GM21447 (cell line): ENCODE data around the gene RAP1A.
A peak's percentile ranks its signal among the peaks of the same experiment; 100 is the strongest.
"Not testable (repeated sequence)": the region's sequence is repeated elsewhere in the genome, so short reads cannot be mapped to it uniquely, and the experiment has no call there.

Experiments used
- ATAC-seq: cut with Tn5 transposase; IDR thresholded peaks from one replicate; pipeline ENCODE4 v1.9.1; 2021; ENCODE audit not compliant: unreplicated experiment

The RAP1A gene

DNA sequence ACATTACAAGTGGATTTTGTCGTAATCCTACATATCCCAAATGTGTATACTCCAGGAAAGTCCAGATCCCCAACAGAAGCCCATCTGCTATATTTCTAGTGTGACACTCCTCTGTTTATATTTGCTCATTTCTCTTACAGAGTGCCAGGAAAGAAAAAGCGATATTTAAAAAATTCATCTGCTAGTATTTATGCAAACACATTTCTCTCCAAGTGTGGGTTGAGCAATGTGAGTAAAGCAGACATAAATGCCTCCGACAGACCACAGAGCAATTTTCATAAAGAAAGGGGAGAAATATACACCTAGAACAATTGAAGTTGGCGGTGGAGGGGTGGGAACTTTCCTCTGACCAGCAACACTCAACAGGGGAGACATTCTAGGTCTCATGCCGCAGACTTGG lies 22.2 kb upstream of the RAP1A start:
- ATAC-seq, result no peak

DNA sequence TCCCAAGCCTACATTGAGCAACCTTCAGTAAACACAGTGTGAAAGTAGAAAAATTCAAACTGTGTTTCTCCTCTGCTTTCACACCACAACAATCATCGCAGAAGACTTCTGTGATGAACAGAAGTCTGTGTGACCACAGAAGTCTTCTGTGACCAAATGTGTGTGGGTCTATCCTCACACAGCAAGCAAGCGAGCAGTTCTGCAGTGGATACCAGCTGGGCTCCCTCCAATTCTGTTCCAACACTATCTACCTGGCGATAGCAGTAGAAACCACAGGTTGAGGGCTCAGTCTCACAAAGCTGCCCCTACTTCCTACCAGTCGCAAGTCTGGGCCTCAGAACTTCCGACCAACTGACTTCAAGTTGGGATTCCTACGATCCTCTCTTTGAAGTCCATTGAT lies 21.0 kb upstream of the RAP1A start:
- ATAC-seq, result no peak

GRCh38 chr1:111599781-111600693 lies 19.6 kb upstream of the RAP1A start:
- peak; percentile 3 for ATAC-seq

- ATAC-seq, result peak; percentile 66
Measured at GRCh38 chr1:111600886-111601386, 18.7 kb upstream of the RAP1A start.

GRCh38 chr1:111602302-111602701 lies 17.3 kb upstream of the RAP1A start:
- ATAC-seq, result no peak

- no peak for ATAC-seq
Measured at GRCh38 chr1:111602974-111603373, 16.6 kb upstream of the RAP1A start.

GRCh38 chr1:111603979-111604378 lies 15.6 kb upstream of the RAP1A start:
- ATAC-seq, result peak; percentile 27

- ATAC-seq, result no peak
Measured at GRCh38 chr1:111604931-111605330, 14.7 kb upstream of the RAP1A start.

DNA sequence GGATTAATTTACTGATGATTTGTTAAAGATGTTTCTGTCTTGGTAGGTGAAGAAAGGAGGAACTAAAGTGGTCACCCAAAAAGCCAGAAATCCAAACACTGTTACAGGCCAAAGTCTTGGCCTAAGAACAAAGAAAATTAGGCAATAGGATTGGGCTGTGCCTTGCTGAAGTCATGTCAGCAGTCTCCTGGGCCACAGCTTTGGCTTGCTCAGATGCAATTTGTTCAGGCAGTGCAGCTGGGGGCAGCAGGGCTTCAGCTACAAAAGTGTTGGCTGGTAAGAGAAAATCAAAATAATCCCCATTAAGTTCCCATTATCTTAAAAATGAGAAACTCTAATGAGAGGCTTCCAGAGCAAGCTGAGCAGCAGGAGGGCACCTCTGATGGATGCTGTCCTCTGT lies 14.0 kb upstream of the RAP1A start:
- ATAC-seq, result no peak

GRCh38 chr1:111606457-111607215 lies 13.0 kb upstream of the RAP1A start:
- ATAC-seq, result not testable (repeated sequence)

GRCh38 chr1:111608528-111608927 lies 11.1 kb upstream of the RAP1A start:
- not testable (repeated sequence) for ATAC-seq

GRCh38 chr1:111611986-111612385 lies 7.6 kb upstream of the RAP1A start:
- no peak for ATAC-seq

GRCh38 chr1:111615870-111616715 lies 3.5 kb upstream of the RAP1A start:
- peak; percentile 62 for ATAC-seq

GRCh38 chr1:111618081-111618480 lies 1.5 kb upstream of the RAP1A start:
- no peak for ATAC-seq

- ATAC-seq, result peak; percentile 2
Measured at GRCh38 chr1:111618961-111619634, 491 bp upstream of the RAP1A start.

GRCh38 chr1:111620441-111620971 lies 917 bp downstream of the RAP1A start:
- no peak for ATAC-seq

- ATAC-seq, result no peak
Measured at GRCh38 chr1:111621050-111621449, 1.5 kb downstream of the RAP1A start.

GRCh38 chr1:111622166-111622565 lies 2.6 kb downstream of the RAP1A start:
- no peak for ATAC-seq

DNA sequence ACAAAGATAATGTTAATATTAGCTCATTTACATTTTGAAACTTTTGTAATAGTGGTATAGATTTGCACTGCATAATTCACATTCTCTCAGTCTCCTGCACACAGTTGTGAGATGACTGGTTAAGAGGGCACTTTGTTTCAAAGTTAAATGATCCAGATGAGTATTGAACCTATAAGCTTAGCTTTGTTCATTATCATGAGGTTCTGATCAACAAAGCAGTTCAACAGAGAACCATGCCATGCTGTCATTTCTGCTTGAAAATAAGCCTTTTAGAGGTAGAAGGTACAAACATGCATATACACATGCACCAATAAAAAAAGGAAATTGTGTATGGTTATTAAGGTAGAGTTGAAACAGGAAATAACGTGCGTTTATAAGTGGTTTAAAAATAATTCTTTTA lies 4.8 kb downstream of the RAP1A start:
- ATAC-seq, result no peak

DNA sequence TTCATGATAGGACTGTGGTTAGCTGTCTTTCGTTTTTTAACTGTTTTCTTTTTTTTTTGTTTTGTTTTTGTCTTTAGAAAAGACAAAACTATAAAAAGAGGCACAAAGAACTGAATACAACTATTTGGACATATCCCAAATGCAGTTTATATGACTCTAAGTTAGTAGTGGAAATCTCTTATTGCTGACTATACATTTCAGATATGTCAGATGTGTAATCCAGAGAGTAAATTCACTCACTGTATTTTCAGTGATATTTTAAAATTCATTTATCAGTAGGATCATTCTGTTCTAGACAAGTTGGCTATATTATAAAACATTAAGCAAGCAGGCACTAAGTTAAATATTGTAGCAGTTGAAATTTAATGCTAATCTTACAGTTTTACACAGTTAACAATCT lies 5.7 kb downstream of the RAP1A start:
- ATAC-seq, result no peak
